Measurements from ENCODE around the gene AFMID. TPM values are rescaled to one million over a fixed set of nuclear protein-coding genes. Genes with fewer than 3 reads are reported as not detected.

AFMID gene
- total RNA-seq, 1 experiment from 2014 or later, result 30.4 TPM

DNA sequence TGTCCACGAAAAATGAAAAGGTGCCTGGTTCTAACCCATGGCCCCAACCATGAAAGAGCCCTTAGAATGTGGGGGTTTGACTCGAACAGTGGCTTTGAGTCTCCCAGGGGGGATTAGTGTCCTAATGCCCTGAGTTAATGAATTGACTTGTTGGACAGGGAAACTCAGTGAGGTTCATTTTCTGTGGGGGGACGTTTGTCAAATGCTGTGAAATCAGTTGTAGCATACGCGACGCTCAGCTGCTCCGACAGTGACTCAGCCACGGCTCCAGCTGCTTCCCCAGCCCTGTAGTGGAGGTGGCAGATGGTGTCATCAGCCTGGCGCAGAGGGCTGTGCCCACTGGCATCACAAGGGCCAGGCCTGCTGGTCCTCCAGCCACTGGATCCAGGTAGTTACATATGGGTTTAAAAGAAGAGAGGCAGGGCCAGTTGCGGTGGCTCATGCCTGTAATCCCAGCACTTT lies 40.3 kb downstream of the AFMID start:
- H3K27me3 ChIP-seq (ENCODE audit: insufficient read depth, low read depth), result no peaks in the 10 kb centered on the region
- POLR2A ChIA-PET (ENCODE audit: unreplicated experiment), result no interaction called here
- no peaks in the 10 kb centered on the region for H3K9me2 ChIP-seq (ENCODE audit: insufficient read depth)
- H3K4me1 ChIP-seq (replicated peaks; ENCODE audit: insufficient read depth), result no peaks in the 10 kb centered on the region
- no peak for DNase-seq
- H3K36me3 ChIP-seq (ENCODE audit: low read depth), result no peaks in the 10 kb centered on the region
- TF ChIP-seq EZH2 (IDR thresholded peaks at IDR 0.05; ENCODE audit: low read depth), result no peak
- TF ChIP-seq, protein P1, sequence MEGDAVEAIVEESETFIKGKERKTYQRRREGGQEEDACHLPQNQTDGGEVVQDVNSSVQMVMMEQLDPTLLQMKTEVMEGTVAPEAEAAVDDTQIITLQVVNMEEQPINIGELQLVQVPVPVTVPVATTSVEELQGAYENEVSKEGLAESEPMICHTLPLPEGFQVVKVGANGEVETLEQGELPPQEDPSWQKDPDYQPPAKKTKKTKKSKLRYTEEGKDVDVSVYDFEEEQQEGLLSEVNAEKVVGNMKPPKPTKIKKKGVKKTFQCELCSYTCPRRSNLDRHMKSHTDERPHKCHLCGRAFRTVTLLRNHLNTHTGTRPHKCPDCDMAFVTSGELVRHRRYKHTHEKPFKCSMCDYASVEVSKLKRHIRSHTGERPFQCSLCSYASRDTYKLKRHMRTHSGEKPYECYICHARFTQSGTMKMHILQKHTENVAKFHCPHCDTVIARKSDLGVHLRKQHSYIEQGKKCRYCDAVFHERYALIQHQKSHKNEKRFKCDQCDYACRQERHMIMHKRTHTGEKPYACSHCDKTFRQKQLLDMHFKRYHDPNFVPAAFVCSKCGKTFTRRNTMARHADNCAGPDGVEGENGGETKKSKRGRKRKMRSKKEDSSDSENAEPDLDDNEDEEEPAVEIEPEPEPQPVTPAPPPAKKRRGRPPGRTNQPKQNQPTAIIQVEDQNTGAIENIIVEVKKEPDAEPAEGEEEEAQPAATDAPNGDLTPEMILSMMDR (conservative IDR thresholded peaks at IDR 0.05), result no peak
- H2AFZ ChIP-seq, result no peak overlapping the region
- CTCF ChIA-PET, result no interaction called here
- no peak overlapping the region for H3K4me2 ChIP-seq
- intact Hi-C loops (cut with micrococcal nuclease; ENCODE audit: unreplicated experiment), result no loop called here
- no peaks in the 10 kb centered on the region for H3K9me3 ChIP-seq (ENCODE audit: insufficient read depth, low read depth)
- H3F3A ChIP-seq (ENCODE audit: insufficient read depth, low read depth), result no peaks in the 10 kb centered on the region; the same call in 1 of the 2 replicates
- H3K79me2 ChIP-seq (ENCODE audit: low read depth), result no peaks in the 10 kb centered on the region
- no peaks in the 10 kb centered on the region for H4K20me1 ChIP-seq (ENCODE audit: insufficient read depth)
- no peak overlapping the region for H3K4me3 ChIP-seq
- H3K27ac ChIP-seq, result no peak overlapping the region
- no TSS peak for BruUV-seq (replicated peaks)

DNA sequence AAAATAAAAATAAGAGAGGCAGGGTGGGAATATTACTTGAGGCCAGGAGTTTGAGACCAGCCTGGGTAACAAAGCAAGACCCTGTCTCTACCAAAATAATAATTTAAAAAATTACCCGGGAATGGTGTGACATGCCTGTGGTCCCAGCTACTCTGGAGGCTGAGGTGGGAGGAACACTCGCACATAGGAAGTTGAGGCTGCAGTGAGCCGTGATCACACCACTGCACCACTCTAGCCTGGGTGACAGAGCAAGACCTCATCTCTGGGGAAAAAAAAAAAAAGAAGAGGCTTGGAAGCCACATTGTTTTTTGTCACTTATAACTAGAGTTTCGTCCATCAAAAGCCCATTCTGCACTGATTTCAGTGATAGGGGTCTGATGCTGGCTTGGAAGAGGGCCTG lies 41.0 kb downstream of the AFMID start:
- ChIA-PET CTCF (no interaction called here), POLR2A (ENCODE audit: unreplicated experiment) (no interaction called here)
- DNase-seq, result no peak
- TF ChIP-seq, protein P1 (conservative IDR thresholded peaks at IDR 0.05), result no peak
- no peak for TF ChIP-seq EZH2 (IDR thresholded peaks at IDR 0.05; ENCODE audit: low read depth)
- BruUV-seq (replicated peaks), result no TSS peak
- no peaks in the 10 kb centered on the region for H4K20me1 ChIP-seq (ENCODE audit: insufficient read depth)
- H3K4me2 ChIP-seq, result no peak overlapping the region
- no peaks in the 10 kb centered on the region for H3K79me2 ChIP-seq (ENCODE audit: low read depth)
- no peak overlapping the region for H2AFZ ChIP-seq
- H3K9me3 ChIP-seq (ENCODE audit: insufficient read depth, low read depth), result no peaks in the 10 kb centered on the region
- intact Hi-C loops (cut with micrococcal nuclease; ENCODE audit: unreplicated experiment), result no loop called here
- no peak overlapping the region for H3K4me3 ChIP-seq
- no peaks in the 10 kb centered on the region for H3K36me3 ChIP-seq (ENCODE audit: low read depth)
- no peaks in the 10 kb centered on the region; the same call in 1 of the 2 replicates for H3F3A ChIP-seq (ENCODE audit: insufficient read depth, low read depth)
- no peak overlapping the region for H3K27ac ChIP-seq
- no peaks in the 10 kb centered on the region for H3K9me2 ChIP-seq (ENCODE audit: insufficient read depth)
- no peaks in the 10 kb centered on the region for H3K4me1 ChIP-seq (replicated peaks; ENCODE audit: insufficient read depth)
- no peaks in the 10 kb centered on the region for H3K27me3 ChIP-seq (ENCODE audit: insufficient read depth, low read depth)

DNA sequence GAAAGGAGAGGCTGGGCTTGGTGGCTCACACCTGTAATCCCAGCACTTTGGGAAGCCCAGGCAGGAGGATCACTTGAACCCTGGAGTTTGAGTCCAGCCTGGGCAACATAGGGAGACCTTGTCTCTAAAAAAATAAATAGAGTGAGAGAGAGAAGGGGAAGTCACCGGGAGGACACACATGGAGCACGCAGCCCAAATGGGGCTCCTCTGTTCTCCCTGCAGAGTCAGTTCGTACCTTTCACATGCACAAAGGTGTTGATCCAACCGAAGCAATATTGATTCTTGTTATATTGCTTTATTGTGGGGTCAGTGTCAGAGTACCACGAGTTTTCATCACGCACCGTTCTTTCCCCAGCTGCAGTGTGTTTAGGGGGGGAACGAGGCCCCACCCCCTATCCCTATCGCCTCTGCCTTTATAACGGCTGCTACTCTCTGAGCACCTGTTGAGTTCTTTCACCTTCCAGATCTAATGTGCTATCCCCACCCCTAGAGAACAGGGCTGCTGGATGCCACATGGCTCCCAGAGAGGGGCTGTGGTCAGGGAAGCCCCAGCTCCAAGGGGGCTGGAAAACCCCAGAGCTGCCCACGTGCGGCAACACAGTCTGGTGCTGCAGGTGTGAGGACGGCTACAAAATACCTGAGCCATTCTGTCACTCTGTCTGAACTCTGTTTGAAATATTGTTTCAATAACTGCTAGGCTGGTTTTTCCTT lies 43.2 kb downstream of the AFMID start:
- Histone ChIP-seq H3F3A (ENCODE audit: insufficient read depth, low read depth) (no peaks in the 10 kb centered on the region), H3K9me3 (ENCODE audit: insufficient read depth, low read depth) (no peaks in the 10 kb centered on the region), H3K27ac (no peak overlapping the region), H3K9me2 (ENCODE audit: insufficient read depth) (no peaks in the 10 kb centered on the region), H3K4me2 (no peak overlapping the region), H4K20me1 (ENCODE audit: insufficient read depth) (no peaks in the 10 kb centered on the region), H3K79me2 (ENCODE audit: low read depth) (no peaks in the 10 kb centered on the region), H2AFZ (no peak overlapping the region), H3K27me3 (ENCODE audit: insufficient read depth, low read depth) (no peaks in the 10 kb centered on the region), H3K36me3 (ENCODE audit: low read depth) (no peaks in the 10 kb centered on the region), H3K4me1 (replicated peaks; ENCODE audit: insufficient read depth) (no peaks in the 10 kb centered on the region), H3K4me3 (no peak overlapping the region)
- BruUV-seq (replicated peaks), result no TSS peak
- intact Hi-C loops (cut with micrococcal nuclease; ENCODE audit: unreplicated experiment), result no loop called here
- TF ChIP-seq EZH2 (IDR thresholded peaks at IDR 0.05; ENCODE audit: low read depth), result no peak
- TF ChIP-seq, protein P1 (conservative IDR thresholded peaks at IDR 0.05), result no peak
- CTCF ChIA-PET, result no interaction called here
- no peak for DNase-seq
- POLR2A ChIA-PET (ENCODE audit: unreplicated experiment), result no interaction called here
